HepG2 (cell line): ENCODE data around the gene LRRC45. TPM values are rescaled to one million over a fixed set of nuclear protein-coding genes. Genes with fewer than 3 reads are reported as not detected.

Source experiments
- HHEX ChIP-seq: IDR thresholded peaks from 2 replicates; pipeline ENCODE4 v1.6.1; 2016; ENCODE audit warnings: control low read depth
- KDM1A ChIP-seq: IDR thresholded peaks from 2 replicates; pipeline ENCODE4 v1.6.1; 2016; ENCODE audit warnings: missing compliant biosample characterization
- MAFF ChIP-seq: IDR thresholded peaks from 2 replicates; pipeline ENCODE4 v1.6.1; 2011; ENCODE audit warnings: low read depth, low read length, improper control_type of control experiment
- MTA1 ChIP-seq: sonication (generic); formaldehyde crosslinking; IDR thresholded peaks from 2 replicates; pipeline ENCODE4 v1.4.0; 2020; ENCODE audit warnings: missing genetic modification reagents, mild to moderate bottlenecking, borderline replicate concordance
- PHF8 ChIP-seq: sonication (generic); formaldehyde crosslinking; IDR thresholded peaks from 2 replicates; pipeline ENCODE4 v1.5.0; 2020; ENCODE audit warnings: missing genetic modification reagents
- PRMT3 ChIP-seq: sonication (generic); formaldehyde crosslinking; IDR thresholded peaks from 2 replicates; pipeline ENCODE4 v1.8.1; 2022; ENCODE audit warnings: low read depth, mild to moderate bottlenecking, moderate library complexity, missing genetic modification reagents, borderline replicate concordance
- RERE ChIP-seq: IDR thresholded peaks from 2 replicates; pipeline ENCODE4 v1.6.1; 2016; ENCODE audit warnings: low read depth, missing genetic modification reagents, missing compliant biosample characterization
- ZNF335 ChIP-seq: sonication (generic); formaldehyde crosslinking; IDR thresholded peaks from 2 replicates; pipeline ENCODE4 v1.4.0; 2020; ENCODE audit warnings: missing genetic modification reagents
- ZNF644 ChIP-seq: IDR thresholded peaks from 2 replicates; pipeline ENCODE4 v1.6.1; 2016; ENCODE audit warnings: low read depth
- ZNF768 ChIP-seq: sonication (generic); formaldehyde crosslinking; IDR thresholded peaks from 2 replicates; pipeline ENCODE4 v1.4.0; 2020; ENCODE audit warnings: missing genetic modification reagents
- polyA plus RNA-seq, 8 experiments: library from polyadenylated mRNA; depleted of rRNA in 3 of 8; stranded (reverse) in 7 of 8; unstranded in 1 of 8; fragments of >200 nt; fragmentation: Illumina TruSeq in 4 of 8; extraction: Trizol in 4 of 8; gene quantifications; 2 replicates each; pipeline versions ENCODE4 v1.2.1 to v1.2.3, GENCODE V29; 2011 to 2016; ENCODE audit warnings: low read depth in 4 of 8, missing spikeins in 1 of 8, mixed read lengths in 1 of 8; ENCODE audit not compliant: insufficient read depth in 1 of 8
- total RNA-seq, 5 experiments: library from RNA; depleted of rRNA; stranded (reverse); fragments of >200 nt; fragmentation: Illumina TruSeq; extraction: Trizol; gene quantifications; 2 replicates each; pipeline ENCODE4 v1.2.3, GENCODE V29; 2016; ENCODE audit warnings: low read depth in 1 of 5
- TF ChIP-seq, protein P1 (sequence below): sonication (generic); formaldehyde crosslinking; IDR thresholded peaks from 2 replicates; pipeline ENCODE4 v1.4.0; 2020; ENCODE audit warnings: mild to moderate bottlenecking, missing genetic modification reagents
- TF ChIP-seq, protein P2 (sequence below): sonication (generic); formaldehyde crosslinking; IDR thresholded peaks from 2 replicates; pipeline ENCODE4 v1.4.0; 2020; ENCODE audit warnings: low read depth, mild to moderate bottlenecking, missing genetic modification reagents
- TF ChIP-seq, protein P3 (sequence below): sonication (generic); formaldehyde crosslinking; IDR thresholded peaks from 2 replicates; pipeline ENCODE4 v1.4.0; 2020; ENCODE audit warnings: missing genetic modification reagents
- TF ChIP-seq, protein P4 (sequence below): sonication (generic); formaldehyde crosslinking; IDR thresholded peaks from 2 replicates; pipeline ENCODE4 v1.4.0; 2020; ENCODE audit warnings: missing genetic modification reagents

The LRRC45 gene
- total and polyA plus RNA-seq, 2 of the 13 experiments (the other 11 are each of a cell fraction or from before 2014, with no cell fraction given), result 11.6 to 48.1 TPM

DNA sequence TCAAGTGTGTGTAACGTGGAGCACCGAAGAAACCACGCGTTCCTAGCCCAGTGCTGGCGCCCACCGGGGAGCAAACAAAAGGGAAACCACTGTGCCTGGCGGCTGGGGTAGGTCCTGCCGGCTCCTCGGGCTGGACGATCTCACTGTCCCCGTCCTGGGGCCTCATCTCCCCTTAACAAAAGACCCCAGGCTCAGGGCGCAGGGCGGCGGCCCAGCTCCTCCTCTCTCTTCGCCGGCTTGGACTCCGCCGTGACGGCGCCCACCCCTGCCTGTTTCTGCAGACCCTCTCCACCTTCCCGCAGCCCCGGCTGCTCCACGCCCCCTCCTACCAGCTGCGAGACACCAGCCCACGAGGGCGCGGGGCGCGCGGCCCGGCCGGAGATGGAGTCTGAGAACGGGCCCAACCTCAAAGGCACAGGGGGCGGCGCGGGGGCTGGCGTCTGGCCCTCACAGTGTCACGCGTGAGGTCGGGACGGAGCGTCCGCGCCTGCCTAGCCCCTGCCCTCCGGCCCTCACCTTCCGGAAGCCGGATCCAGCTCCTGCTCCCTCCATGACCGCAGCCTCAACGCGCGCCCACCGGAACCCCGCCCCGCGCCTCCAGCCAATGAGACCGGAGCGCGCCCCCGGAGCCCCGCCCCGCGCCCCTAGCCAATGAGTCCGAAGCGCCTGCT, 660 bp upstream of the LRRC45 start, which contains the start of gene CENPX (continued):
- TF ChIP-seq, protein P1, sequence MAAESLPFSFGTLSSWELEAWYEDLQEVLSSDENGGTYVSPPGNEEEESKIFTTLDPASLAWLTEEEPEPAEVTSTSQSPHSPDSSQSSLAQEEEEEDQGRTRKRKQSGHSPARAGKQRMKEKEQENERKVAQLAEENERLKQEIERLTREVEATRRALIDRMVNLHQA (CRISPR knock-in tag), result no peak
- TF ChIP-seq ZNF335, result no peak; the same call in 1 of the 2 replicates
- TF ChIP-seq, protein P2, sequence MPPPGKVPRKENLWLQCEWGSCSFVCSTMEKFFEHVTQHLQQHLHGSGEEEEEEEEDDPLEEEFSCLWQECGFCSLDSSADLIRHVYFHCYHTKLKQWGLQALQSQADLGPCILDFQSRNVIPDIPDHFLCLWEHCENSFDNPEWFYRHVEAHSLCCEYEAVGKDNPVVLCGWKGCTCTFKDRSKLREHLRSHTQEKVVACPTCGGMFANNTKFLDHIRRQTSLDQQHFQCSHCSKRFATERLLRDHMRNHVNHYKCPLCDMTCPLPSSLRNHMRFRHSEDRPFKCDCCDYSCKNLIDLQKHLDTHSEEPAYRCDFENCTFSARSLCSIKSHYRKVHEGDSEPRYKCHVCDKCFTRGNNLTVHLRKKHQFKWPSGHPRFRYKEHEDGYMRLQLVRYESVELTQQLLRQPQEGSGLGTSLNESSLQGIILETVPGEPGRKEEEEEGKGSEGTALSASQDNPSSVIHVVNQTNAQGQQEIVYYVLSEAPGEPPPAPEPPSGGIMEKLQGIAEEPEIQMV (CRISPR knock-in tag), result peak; percentile 61; the same call in 1 of the 2 replicates
- peak; percentile 73 for TF ChIP-seq PHF8 (CRISPR knock-in tag)
- TF ChIP-seq, protein P3, sequence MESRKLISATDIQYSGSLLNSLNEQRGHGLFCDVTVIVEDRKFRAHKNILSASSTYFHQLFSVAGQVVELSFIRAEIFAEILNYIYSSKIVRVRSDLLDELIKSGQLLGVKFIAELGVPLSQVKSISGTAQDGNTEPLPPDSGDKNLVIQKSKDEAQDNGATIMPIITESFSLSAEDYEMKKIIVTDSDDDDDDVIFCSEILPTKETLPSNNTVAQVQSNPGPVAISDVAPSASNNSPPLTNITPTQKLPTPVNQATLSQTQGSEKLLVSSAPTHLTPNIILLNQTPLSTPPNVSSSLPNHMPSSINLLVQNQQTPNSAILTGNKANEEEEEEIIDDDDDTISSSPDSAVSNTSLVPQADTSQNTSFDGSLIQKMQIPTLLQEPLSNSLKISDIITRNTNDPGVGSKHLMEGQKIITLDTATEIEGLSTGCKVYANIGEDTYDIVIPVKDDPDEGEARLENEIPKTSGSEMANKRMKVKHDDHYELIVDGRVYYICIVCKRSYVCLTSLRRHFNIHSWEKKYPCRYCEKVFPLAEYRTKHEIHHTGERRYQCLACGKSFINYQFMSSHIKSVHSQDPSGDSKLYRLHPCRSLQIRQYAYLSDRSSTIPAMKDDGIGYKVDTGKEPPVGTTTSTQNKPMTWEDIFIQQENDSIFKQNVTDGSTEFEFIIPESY (CRISPR knock-in tag), result no peak
- TF ChIP-seq MTA1 (CRISPR knock-in tag), result peak; percentile 75; the same call in 1 of the 2 replicates
- TF ChIP-seq KDM1A (CRISPR knock-in tag), result no peak
- TF ChIP-seq, protein P4, sequence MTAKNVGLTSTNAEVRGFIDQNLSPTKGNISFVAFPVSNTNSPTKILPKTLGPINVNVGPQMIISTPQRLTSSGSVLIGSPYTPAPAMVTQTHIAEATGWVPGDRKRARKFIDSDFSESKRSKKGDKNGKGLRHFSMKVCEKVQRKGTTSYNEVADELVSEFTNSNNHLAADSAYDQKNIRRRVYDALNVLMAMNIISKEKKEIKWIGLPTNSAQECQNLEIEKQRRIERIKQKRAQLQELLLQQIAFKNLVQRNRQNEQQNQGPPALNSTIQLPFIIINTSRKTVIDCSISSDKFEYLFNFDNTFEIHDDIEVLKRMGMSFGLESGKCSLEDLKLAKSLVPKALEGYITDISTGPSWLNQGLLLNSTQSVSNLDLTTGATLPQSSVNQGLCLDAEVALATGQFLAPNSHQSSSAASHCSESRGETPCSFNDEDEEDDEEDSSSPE (CRISPR knock-in tag), result no peak
- TF ChIP-seq PRMT3, result no peak
- TF ChIP-seq ZNF644 (CRISPR knock-in tag), result no peak
- no peak for TF ChIP-seq MAFF
- no peak for TF ChIP-seq HHEX (CRISPR knock-in tag)
- peak; percentile 68 for TF ChIP-seq ZNF768 (CRISPR knock-in tag)
- TF ChIP-seq RERE (CRISPR knock-in tag), result no peak
